Esophagus muscularis mucosa (tissue), 3 donors: ENCODE data around the gene MRLN.

Source experiments
- POLR2A ChIP-seq: fragments of 450-650 bp; IDR thresholded peaks from one replicate; pipeline ENCODE4 v1.6.1; 2017; ENCODE audit warnings: antibody characterized with exemption, moderate library complexity, mild to moderate bottlenecking, low read depth
- POLR2AphosphoS5 ChIP-seq, 2 donors: sonication (generic); formaldehyde crosslinking; IDR thresholded peaks; one replicate each; pipeline ENCODE4 v1.6.1; 2017; ENCODE audit warnings: antibody characterized with exemption in 2 of 2
- TF ChIP-seq, protein P1 (sequence below), 3 experiments: fragments of 200-600 bp in 2 of 3; fragments of 450-650 bp in 1 of 3; sonication (generic) in 2 of 3; IDR thresholded peaks; one replicate each; pipeline ENCODE4 v1.5.1; 2017 to 2019; ENCODE audit warnings: antibody characterized with exemption in 3 of 3, mild to moderate bottlenecking in 2 of 3, moderate library complexity in 1 of 3

DNA sequence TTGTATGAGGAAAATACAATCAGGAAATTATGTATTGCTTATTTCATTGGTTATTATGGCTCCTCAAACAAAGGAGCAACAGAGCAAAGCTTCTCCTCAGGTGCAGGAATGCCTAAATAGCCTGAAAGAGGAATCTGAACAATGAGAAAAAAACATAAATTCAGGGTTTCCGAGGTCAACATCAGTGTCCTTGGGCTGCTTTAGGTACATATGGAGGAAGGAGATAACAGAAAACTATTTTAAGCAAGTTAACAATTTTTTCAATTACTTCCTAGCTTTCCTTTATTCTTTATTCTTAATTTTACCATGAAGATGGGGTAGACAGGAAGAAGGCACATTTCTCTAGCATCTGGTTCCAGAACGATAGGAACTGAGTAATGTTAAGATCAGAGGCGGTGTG, 57.6 kb downstream of the MRLN start:
- TF ChIP-seq POLR2A (no peak), POLR2AphosphoS5 (IDR thresholded peaks at IDR 0.05) (no peak)
- TF ChIP-seq, protein P1, sequence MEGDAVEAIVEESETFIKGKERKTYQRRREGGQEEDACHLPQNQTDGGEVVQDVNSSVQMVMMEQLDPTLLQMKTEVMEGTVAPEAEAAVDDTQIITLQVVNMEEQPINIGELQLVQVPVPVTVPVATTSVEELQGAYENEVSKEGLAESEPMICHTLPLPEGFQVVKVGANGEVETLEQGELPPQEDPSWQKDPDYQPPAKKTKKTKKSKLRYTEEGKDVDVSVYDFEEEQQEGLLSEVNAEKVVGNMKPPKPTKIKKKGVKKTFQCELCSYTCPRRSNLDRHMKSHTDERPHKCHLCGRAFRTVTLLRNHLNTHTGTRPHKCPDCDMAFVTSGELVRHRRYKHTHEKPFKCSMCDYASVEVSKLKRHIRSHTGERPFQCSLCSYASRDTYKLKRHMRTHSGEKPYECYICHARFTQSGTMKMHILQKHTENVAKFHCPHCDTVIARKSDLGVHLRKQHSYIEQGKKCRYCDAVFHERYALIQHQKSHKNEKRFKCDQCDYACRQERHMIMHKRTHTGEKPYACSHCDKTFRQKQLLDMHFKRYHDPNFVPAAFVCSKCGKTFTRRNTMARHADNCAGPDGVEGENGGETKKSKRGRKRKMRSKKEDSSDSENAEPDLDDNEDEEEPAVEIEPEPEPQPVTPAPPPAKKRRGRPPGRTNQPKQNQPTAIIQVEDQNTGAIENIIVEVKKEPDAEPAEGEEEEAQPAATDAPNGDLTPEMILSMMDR (IDR thresholded peaks at IDR 0.05) = no peak
